Esophagus squamous epithelium (tissue), 4 donors: ENCODE measurements around the gene YBX2.

Experiments
- CTCF ChIP-seq, 6 experiments: fragments of 450-650 bp in 4 of 6; fragments of 200-600 bp in 2 of 6; sonication (generic) in 2 of 6; IDR thresholded peaks; one replicate each; pipeline ENCODE4 v1.5.1; 2016 to 2019; ENCODE audit warnings: antibody characterized with exemption in 6 of 6, mild to moderate bottlenecking in 4 of 6, moderate library complexity in 4 of 6
- POLR2A ChIP-seq, 4 donors: fragments of 450-650 bp; IDR thresholded peaks; one replicate each; pipeline ENCODE4 v1.6.1; 2017; ENCODE audit warnings: antibody characterized with exemption in 4 of 4, mild to moderate bottlenecking in 4 of 4, moderate library complexity in 3 of 4

GRCh38 chr17:7249214-7249613 is 45.2 kb downstream of the YBX2 start:
- TF ChIP-seq CTCF (IDR thresholded peaks at IDR 0.05) (no peak), POLR2A (IDR thresholded peaks at IDR 0.05) (no peak)
